Umbilical cord (tissue), 2 donors: Measurements from ENCODE around the gene SLC12A1. TPM values are rescaled to one million over a fixed set of nuclear protein-coding genes. Genes with fewer than 3 reads are reported as not detected.
A peak's percentile ranks its signal among the peaks of the same experiment; 100 is the strongest.

Experiments
- DNase-seq: peaks from one replicate; pipeline ENCODE4 v3.0.0-alpha.2; 2015; ENCODE audit warnings: low spot score
- total RNA-seq: library from RNA; depleted of rRNA; stranded (reverse); fragments of >200 nt; gene quantifications from one replicate; pipeline ENCODE4 v1.2.3, GENCODE V29; 2014; ENCODE audit warnings: low replicate concordance; ENCODE audit not compliant: insufficient read depth

SLC12A1 gene
- total RNA-seq, 1 donor from 2014 or later = 33.5 TPM

DNA sequence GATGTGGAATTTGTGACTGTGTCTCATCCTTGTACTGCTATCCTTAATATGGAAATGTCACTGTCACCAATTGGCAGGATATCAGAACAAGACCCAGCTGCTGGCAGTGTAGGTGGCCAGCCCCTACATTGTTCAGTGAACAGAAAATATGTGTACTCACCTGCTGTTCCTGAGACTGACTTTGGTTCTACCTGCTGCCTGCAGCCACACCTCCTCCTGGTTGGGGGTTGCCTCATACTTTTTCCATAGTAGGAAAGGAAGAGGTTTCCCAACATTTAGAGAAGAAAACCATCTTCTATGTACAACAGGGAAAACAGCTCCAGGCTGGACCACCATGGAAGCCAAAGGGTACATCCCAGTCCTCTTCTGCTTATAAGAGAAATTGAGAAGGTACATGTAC is 35.9 kb downstream of the SLC12A1 start:
- DNase-seq = no peak

DNA sequence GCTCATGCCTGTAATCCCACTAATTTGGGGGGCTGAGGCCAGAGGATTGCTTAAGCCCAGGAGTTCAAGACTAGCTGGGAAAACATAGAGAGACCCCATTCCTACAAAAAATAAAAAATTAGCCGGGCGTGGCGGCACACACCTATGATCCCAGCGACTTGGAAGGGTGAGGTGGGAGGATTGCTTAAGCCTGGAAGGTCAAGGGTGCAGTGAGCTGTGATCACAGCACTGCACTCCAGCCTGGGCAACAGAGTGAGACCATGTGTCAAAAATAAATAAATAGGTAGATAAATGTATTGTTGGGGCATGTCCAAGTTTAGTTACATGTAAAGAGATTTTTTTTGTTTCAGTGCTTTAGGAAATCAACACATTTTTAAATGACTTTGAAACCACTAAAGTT is 36.4 kb downstream of the SLC12A1 start:
- no peak for DNase-seq

DNA sequence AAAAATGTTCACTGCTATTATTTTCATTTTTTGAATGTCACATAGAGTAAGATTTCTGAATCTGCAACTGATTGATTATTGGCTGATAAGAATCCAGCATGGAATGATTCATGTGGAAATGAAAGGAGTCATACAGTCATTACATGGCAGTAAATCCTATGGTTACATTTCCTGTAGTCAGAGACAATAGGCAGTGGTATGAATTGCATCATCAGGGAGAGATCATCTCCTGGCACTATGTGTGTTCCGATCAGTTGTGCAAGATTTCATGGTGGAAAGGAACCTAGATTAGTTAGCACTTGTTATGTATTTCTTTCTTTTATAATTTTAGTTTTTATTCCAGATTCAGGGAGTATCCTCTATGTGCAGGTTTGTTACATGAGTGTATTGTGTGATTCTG is 38.8 kb downstream of the SLC12A1 start:
- DNase-seq = no peak

- DNase-seq = no peak
Observed at GRCh38 chr15:48248414-48248813, 42.3 kb downstream of the SLC12A1 start.

DNA sequence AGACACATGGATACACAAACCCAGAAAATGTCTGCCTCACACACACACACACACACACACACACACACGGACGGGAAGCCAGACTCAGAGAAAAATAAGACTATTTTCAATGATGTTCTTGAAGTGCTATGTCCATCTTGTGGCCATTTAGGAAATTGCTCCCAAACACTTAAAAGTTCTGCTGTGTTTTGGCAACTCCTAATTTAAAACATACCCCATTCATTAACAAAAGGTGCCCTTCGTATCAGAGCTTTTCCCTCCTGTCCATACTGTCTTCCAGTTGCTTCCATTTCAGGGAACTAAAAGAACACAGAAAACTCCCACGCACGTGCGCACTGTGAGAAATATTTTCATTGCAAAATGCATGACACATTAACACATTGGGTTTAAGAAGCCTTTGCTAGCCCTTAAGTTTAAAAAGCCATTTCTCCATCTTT is 44.6 kb downstream of the SLC12A1 start:
- peak; percentile 77 for DNase-seq

DNA sequence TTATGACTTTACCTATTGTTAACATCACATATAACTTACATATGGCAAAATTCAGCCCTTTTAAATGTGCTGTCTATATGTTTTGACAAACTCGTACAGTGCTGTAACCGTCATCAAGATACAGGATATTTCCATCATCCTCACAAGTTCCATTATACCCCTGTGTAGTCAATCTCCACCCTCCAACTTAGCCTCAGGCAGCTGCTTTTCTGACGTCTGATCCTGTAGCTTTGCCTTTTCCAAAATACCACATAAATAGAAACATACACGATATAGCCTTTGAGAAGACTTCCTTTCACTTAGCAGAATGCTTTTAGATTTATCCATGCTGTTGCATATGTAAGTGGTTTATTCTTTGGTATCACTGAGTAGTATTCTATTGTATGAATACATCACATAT is 47.1 kb downstream of the SLC12A1 start:
- no peak for DNase-seq

DNA sequence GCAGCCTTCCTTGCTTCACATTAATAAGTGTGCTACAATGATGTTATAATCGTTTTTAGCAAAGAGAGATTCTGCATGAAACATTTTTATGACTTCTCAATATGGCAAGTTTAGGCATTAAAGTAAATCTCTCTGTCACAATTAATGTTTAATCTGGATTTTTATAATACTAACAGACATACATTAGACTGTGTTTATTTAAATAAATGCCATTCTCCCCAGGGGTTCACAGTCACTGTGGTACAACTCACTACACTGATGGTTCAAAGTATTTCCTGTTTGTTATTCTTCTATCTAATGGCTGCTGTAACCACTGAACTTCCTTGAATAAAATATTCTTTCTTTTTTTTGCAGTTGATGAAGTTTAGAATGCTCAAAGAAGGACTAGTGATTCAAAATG is 59.0 kb downstream of the SLC12A1 start:
- no peak for DNase-seq

- DNase-seq = peak; percentile 78
Observed at GRCh38 chr15:48266024-48266689, 60.1 kb downstream of the SLC12A1 start.

DNA sequence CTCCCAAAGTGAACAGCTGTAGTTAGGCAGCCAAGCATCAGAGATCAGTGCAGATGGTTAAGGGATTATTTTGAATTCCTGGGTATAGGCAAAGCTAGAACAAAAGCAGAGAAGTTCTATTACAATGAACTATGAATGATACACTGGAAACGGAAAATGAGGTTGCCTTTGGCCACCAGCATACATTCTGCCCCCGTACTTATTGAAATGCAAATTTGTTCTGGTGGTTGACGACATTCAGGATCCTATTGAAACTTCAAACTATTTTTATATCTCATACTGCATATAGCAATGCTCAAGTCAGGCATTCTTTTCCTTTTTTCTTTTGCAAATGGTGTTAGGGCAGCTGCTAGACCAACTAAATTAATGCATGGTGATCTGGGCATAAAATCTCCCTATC is 61.7 kb downstream of the SLC12A1 start:
- no peak for DNase-seq

DNA sequence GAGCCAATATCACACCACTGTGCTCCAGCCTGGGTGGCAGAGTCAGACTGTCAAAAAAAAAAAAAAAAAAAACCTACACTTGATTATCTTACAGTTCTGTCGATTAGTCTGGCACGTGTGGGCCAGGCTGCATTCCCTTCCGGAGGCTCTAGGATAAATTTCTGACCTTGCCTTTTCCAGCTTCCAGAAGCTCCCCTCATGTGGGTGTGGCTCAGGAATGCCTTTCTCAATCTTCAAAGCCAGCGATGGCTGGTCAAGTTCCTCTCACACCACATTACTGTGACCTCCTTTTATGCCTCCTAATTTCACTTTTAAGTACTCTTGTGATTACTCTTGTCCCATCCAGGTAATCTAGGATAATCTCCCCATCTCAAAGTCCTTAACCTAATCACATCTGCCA is 66.9 kb downstream of the SLC12A1 start:
- no peak for DNase-seq

GRCh38 chr15:48278666-48279065 is 72.6 kb downstream of the SLC12A1 start:
- no peak for DNase-seq

GRCh38 chr15:48279608-48280007 is 73.5 kb downstream of the SLC12A1 start:
- no peak for DNase-seq

DNA sequence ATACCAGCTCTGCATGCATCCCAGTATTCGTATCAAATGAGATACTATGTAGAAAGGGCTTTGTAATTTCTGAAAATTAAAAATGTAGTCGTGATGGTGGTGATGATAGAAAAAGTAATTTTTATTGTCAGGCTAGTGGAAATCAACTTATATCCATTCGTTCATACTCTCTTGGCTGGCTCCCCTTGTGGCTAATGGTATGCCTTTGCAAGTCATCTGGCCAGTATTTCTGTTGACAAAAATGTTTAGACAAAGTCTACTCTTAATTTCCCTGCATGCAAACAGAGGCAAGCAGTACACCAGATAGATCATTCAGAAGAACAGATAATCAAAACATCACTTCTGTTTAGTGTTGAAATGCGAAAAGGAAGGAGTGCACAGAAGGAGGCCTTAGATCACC is 75.6 kb downstream of the SLC12A1 start:
- DNase-seq = no peak

DNA sequence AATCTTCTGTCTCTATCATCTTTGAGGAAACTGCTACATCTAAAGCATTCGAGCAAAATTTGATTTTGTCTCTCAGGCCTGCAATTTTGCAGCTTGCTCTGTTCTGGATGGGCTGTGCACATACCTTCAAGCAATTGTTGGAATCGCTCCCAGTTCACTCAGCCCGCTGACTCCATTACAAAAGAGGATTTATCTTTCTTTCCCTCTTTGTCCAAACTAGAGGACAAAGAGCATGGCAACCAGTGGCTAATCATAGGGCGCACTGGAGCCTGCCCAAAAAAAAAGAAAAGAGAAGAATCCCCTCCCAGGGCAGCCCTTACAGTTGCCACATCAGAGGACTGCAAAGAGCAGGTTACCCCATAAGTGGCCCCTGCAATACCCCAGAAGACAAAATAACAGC is 76.1 kb downstream of the SLC12A1 start:
- peak; percentile 45 for DNase-seq

DNA sequence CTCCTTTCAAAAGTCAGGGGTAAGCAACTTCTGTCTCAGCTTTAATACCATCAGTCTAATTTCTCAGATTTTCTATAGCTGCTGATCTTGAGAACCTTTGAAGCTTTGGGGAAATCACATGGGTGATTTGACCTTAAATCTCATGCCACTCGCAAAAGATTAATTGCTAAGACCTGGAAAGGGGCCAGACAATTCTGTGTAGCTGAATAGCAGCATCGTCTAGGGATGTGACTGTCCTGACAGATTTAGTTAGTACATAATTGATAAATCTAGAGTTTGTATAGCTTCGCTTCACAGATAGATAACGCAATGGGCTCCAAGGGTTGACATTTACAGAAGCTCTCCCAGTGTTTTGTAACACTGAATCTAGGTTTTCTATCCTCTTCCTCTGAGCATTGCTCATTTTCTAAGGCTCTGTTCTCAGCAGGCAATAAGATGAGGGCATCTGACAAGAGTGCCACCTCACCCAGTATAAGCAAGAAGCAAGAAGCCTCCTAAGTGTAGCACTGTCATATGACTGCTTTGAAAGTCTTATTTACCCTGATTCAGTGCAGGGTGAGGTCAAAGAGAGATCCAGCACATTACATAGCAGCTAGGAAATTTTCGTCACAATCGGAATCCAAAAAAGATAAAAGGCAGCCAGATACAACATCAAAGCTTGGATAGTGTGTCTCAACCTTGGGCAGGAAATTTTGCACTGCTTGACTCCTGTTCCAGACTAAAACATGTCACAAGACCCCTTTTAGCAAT is 77.5 kb downstream of the SLC12A1 start:
- DNase-seq = peak; percentile 77

- peak; percentile 85 for DNase-seq
Observed at GRCh38 chr15:48285329-48286214, 79.5 kb downstream of the SLC12A1 start.

DNA sequence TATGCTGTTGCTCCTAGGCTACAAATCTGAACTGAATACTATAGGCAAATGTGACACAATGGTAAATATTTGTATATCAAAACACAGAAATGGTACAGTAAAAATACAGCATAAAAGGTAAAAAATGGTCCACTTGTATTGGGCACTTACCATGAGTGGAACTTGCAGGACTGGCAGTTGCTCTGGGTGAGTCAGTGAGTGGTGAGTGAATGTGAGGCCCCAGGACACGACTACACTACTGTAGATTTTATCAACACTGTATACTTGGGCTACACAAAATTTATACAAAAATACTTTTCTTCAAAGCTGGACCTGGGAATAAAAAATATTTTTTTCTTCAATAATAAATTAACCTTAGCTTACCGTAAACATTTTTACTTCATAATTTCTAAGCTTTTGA is 83.5 kb downstream of the SLC12A1 start:
- no peak for DNase-seq

- no peak for DNase-seq
Observed at GRCh38 chr15:48292458-48292857, 86.4 kb downstream of the SLC12A1 start.

DNA sequence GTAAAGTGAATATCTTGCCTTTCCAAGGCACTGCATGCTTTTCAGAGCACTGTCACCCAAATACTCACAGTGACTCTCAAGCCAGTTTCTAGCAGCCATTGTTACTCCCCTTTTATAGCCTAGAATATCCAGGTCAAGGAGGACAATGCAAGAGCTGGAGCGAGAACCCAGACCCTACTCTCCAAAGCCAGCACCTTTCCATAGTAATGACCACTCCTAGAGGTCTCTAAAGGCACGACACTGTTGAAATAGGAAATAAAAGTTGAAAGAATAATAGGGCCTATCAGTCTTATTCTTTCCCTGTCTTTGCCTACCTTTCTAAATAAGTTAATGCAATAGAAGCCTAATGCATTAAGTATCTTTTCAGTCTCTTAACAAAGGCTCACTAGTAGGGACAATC is 91.6 kb downstream of the SLC12A1 start:
- DNase-seq = no peak

- no peak for DNase-seq
Observed at GRCh38 chr15:48298914-48299313, 92.8 kb downstream of the SLC12A1 start.

- no peak for DNase-seq
Observed at GRCh38 chr15:48300038-48300437, 93.9 kb downstream of the SLC12A1 start.

DNA sequence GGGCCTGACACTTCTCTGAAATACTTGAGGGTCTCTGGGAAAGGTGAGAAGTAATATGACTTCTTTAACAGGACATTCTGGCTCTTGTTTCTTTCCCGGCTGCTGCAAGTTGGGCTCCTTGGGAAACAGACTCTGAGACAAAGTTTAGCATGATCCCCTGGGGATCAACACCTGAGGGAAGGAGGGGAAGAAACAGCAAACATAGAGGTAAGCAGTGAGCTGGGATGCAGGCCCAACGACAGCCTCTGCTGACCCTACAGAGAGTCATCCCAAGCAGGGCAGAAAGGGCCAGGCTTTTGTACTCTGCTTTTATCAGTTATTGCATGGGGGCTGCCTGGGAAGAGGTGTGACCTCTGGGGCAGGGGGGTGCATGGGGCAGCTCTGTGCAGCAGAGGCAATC is 98.3 kb downstream of the SLC12A1 start:
- DNase-seq = no peak
